B cell (primary cell): Measurements from ENCODE around the gene TNNT3. TPM values are rescaled to one million over a fixed set of nuclear protein-coding genes. Genes with fewer than 3 reads are reported as not detected.

Experiments used
- ATAC-seq: fragments of 200-7000 bp; cut with Tn5 transposase; one replicate; pipeline ENCODE4 v1.10.0; 2021; ENCODE audit warnings: low read depth, mild to moderate bottlenecking, moderate number of reproducible peaks, moderate library complexity
- CTCF ChIA-PET: fragments of 350-600 bp; sonication (Branson Sonifier 250); formaldehyde crosslinking; loops from one replicate; lab custom pipeline; 2021; ENCODE audit warnings: antibody characterized with exemption, inconsistent platforms; lab: Charles Lee
- POLR2A ChIA-PET: fragments of 350-600 bp; sonication (Branson Sonifier 250); formaldehyde crosslinking; loops from one replicate; lab custom pipeline; 2021; ENCODE audit warnings: antibody characterized with exemption; lab: Charles Lee
- DNase-seq: peaks from one replicate; pipeline ENCODE4 v3.0.0; 2013
- H2AFZ ChIP-seq: 2 replicates; pipeline ENCODE4 v1.6.1; 2012; ENCODE audit warnings: mild to moderate bottlenecking, low read depth, low read length; ENCODE audit not compliant: insufficient read depth, poor library complexity, severe bottlenecking
- H3K27ac ChIP-seq, 2 donors: 1 replicate in 1 of 2; 2 replicates in 1 of 2; pipeline ENCODE4 v1.5.1; 2012 to 2013; ENCODE audit warnings: low read length in 2 of 2, mild to moderate bottlenecking in 2 of 2, moderate library complexity in 1 of 2
- H3K27me3 ChIP-seq, 4 experiments: fragments of 200-600 bp in 1 of 4; sonication (generic) in 1 of 4; replicated peaks in 1 of 4; 1 replicate in 2 of 4; 2 replicates in 2 of 4; pipeline versions ENCODE4 v1.6.1 to v1.7.0; 2013 to 2016; ENCODE audit warnings: low read length in 3 of 4, mild to moderate bottlenecking in 2 of 4, mixed read lengths in 1 of 4, moderate library complexity in 1 of 4; ENCODE audit not compliant: insufficient read depth in 4 of 4, control insufficient read depth in 3 of 4; ENCODE audit errors: control extremely low read depth in 1 of 4
- H3K36me3 ChIP-seq, 2 experiments: replicated peaks in 1 of 2; 1 replicate in 1 of 2; 2 replicates in 1 of 2; pipeline versions ENCODE4 v1.6.1 to v1.7.1; 2013; ENCODE audit warnings: low read length in 1 of 2; ENCODE audit not compliant: insufficient read depth in 2 of 2, control insufficient read depth in 1 of 2; ENCODE audit errors: control extremely low read depth in 1 of 2, extremely low read depth in 1 of 2
- H3K4me1 ChIP-seq, 2 donors: fragments of 200-600 bp in 1 of 2; sonication (generic) in 1 of 2; 1 replicate in 1 of 2; 2 replicates in 1 of 2; pipeline versions ENCODE4 v1.5.1 to v1.6.1; 2013 to 2017; ENCODE audit warnings: low read length in 2 of 2; ENCODE audit not compliant: control insufficient read depth in 2 of 2, insufficient read depth in 2 of 2
- H3K4me2 ChIP-seq: replicated peaks from 2 replicates; pipeline ENCODE3; 2012; ENCODE audit warnings: mild to moderate bottlenecking, low read depth, low read length; ENCODE audit not compliant: poor library complexity, severe bottlenecking
- H3K4me3 ChIP-seq, 5 experiments: fragments of 200-600 bp in 1 of 5; sonication (generic) in 1 of 5; 1 replicate in 3 of 5; 2 replicates in 2 of 5; pipeline versions ENCODE4 v1.5.1 to v1.7.0; 2011 to 2016; ENCODE audit warnings: low read length in 4 of 5, mild to moderate bottlenecking in 4 of 5, low read depth in 2 of 5, control low read depth in 1 of 5, moderate library complexity in 1 of 5; ENCODE audit not compliant: insufficient read depth in 1 of 5; ENCODE audit errors: control extremely low read depth in 1 of 5, extremely low read depth in 1 of 5
- H3K79me2 ChIP-seq: fragments of 200-600 bp; sonication (generic); one replicate; pipeline ENCODE4 v1.6.0; 2016; ENCODE audit warnings: low read length; ENCODE audit not compliant: control insufficient read depth, insufficient read depth
- H3K9ac ChIP-seq: fragments of 200-600 bp; sonication (generic); 2 replicates; pipeline ENCODE4 v1.6.1; 2017; ENCODE audit warnings: mild to moderate bottlenecking, low read length, moderate library complexity
- H3K9me3 ChIP-seq, 3 donors: one replicate each; pipeline versions ENCODE4 v1.6.1 to v1.7.1; 2013; ENCODE audit warnings: low read length in 2 of 3; ENCODE audit not compliant: control insufficient read depth in 2 of 3, insufficient read depth in 1 of 3; ENCODE audit errors: control extremely low read depth in 1 of 3
- H4K20me1 ChIP-seq: 2 replicates; pipeline ENCODE4 v1.6.0; 2012; ENCODE audit warnings: mild to moderate bottlenecking, low read length; ENCODE audit not compliant: insufficient read depth, control insufficient read depth, poor library complexity, severe bottlenecking
- H3K27ac Mint-ChIP-seq: one replicate; pipeline ENCODE4 v1.8.0; 2021; ENCODE audit warnings: mixed read lengths
- H3K27me3 Mint-ChIP-seq: one replicate; pipeline ENCODE4 v1.8.0; 2021; ENCODE audit warnings: mixed read lengths
- H3K4me1 Mint-ChIP-seq: one replicate; pipeline ENCODE4 v1.8.0; 2021; ENCODE audit warnings: mixed read lengths
- H3K4me3 Mint-ChIP-seq: one replicate; pipeline ENCODE4 v1.8.0; 2021; ENCODE audit warnings: mixed read lengths
- H3K9me3 Mint-ChIP-seq: one replicate; pipeline ENCODE4 v1.8.0; 2022; ENCODE audit warnings: mixed read lengths; ENCODE audit not compliant: insufficient read depth
- CTCF ChIP-seq: fragments of 200-600 bp; IDR thresholded peaks from one replicate; pipeline ENCODE4 v1.8.0; 2022; ENCODE audit warnings: antibody characterized with exemption, mild to moderate bottlenecking
- EZH2 ChIP-seq: IDR thresholded peaks from 2 replicates; pipeline ENCODE4 v1.6.1; 2012; ENCODE audit warnings: borderline replicate concordance, low read depth, mild to moderate bottlenecking, moderate library complexity, low read length; ENCODE audit not compliant: insufficient read depth, poor library complexity, severe bottlenecking
- WGBS: methylation state at CpG from one replicate; pipeline ENCODE4 v1.1.5; 2013; ENCODE audit warnings: missing lambda C conversion rate; ENCODE audit not compliant: insufficient coverage; 5-methylcytosine and 5-hydroxymethylcytosine counted together
- intact Hi-C: fragments of 100-400 bp; cut with micrococcal nuclease; formaldehyde crosslinking; loops from one replicate; pipeline ENCODE4 v1.10.0; 2022
- polyA plus RNA-seq: library from polyadenylated mRNA; depleted of rRNA; stranded (reverse); fragments of >200 nt; gene quantifications from 2 replicates; pipeline ENCODE4 v1.2.3, GENCODE V29; 2012
- total RNA-seq, 2 donors: library from RNA; stranded (reverse); fragments of 120-200 nt in 1 of 2; gene quantifications; 1 replicate in 1 of 2; 2 replicates in 1 of 2; pipeline versions ENCODE4 v1.2.3 to v1.2.4, GENCODE V29; 2013 to 2022

Gene TNNT3
- total and polyA plus RNA-seq, 2 donors (not counting 1 experiment from before 2014, with no cell fraction given) = 2.5 to 10.0 TPM

- intact Hi-C loops = no loop called here
- no peak overlapping the region for H3K27ac Mint-ChIP-seq
- H3K4me3 Mint-ChIP-seq = no peak overlapping the region
- DNase-seq (no peak), ATAC-seq (no peak)
- H3K9me3 ChIP-seq = no peaks in the 10 kb centered on the region
- no peak overlapping the region for H3K9ac ChIP-seq
- CTCF ChIA-PET = interaction anchor here (1.4 kb wide), 1 partner anchor 215 kb away, joined by 3 read pairs; no protein-coding TSS in a partner anchor
- H4K20me1 ChIP-seq = no peaks in the 10 kb centered on the region
- peaks cover 0 to 6% (median 0%) of the 10 kb centered on the region in 4 experiments for H3K27me3 ChIP-seq
- H3K79me2 ChIP-seq = no peaks in the 10 kb centered on the region
- H3K27ac ChIP-seq = no peak overlapping the region
- H3K36me3 ChIP-seq = no peaks in the 10 kb centered on the region
- TF ChIP-seq CTCF = no peak
- TF ChIP-seq EZH2 = no peak
- H3K4me2 ChIP-seq = no peak overlapping the region
- WGBS = 100% methylated on average over 4 of the region's 9 CpGs
- no peaks in the 10 kb centered on the region for H3K4me1 ChIP-seq
- no peak overlapping the region for H2AFZ ChIP-seq
- no peaks in the 10 kb centered on the region for H3K9me3 Mint-ChIP-seq
- peaks cover 7% of the 10 kb centered on the region for H3K27me3 Mint-ChIP-seq
- POLR2A ChIA-PET = no interaction called here
- H3K4me1 Mint-ChIP-seq = peaks cover 5% of the 10 kb centered on the region
- H3K4me3 ChIP-seq = no peak overlapping the region
These were observed 10.9 kb upstream of the TNNT3 start for GRCh38 chr11:1908618-1909017.

GRCh38 chr11:1909524-1909923 lies 10.0 kb upstream of the TNNT3 start:
- no peak for DNase-seq
- CTCF ChIA-PET = no interaction called here
- no peak overlapping the region for H3K27ac Mint-ChIP-seq

More at GRCh38 chr11:1909524-1909923, 10.0 kb upstream of the TNNT3 start:
- POLR2A ChIA-PET = no interaction called here
- Histone ChIP-seq H3K9ac (no peak overlapping the region), H3K79me2 (no peaks in the 10 kb centered on the region), H2AFZ (no peak overlapping the region), H3K27me3 (peaks cover 0 to 6% (median 0%) of the 10 kb centered on the region in 4 experiments), H3K4me2 (no peak overlapping the region), H3K27ac (no peak overlapping the region), H3K4me1 (no peaks in the 10 kb centered on the region), H3K9me3 (no peaks in the 10 kb centered on the region), H3K4me3 (no peak overlapping the region), H3K36me3 (no peaks in the 10 kb centered on the region), H4K20me1 (no peaks in the 10 kb centered on the region)
- WGBS = 100% methylated on average over 2 of the region's 7 CpGs
- no peak for TF ChIP-seq CTCF
- no peak for TF ChIP-seq EZH2
- intact Hi-C loops = no loop called here
- Mint-ChIP-seq H3K4me1 (peaks cover 5% of the 10 kb centered on the region), H3K27me3 (peaks cover 13% of the 10 kb centered on the region), H3K9me3 (no peaks in the 10 kb centered on the region), H3K4me3 (no peak overlapping the region)
- ATAC-seq = no peak
